HEK293T (cell line): ENCODE results near the gene PM20D1.

Source experiments
- FOXA1 ChIP-seq: fragments of 450-650 bp; IDR thresholded peaks from 2 replicates; pipeline ENCODE4 v1.6.1; 2016; ENCODE audit warnings: mild to moderate bottlenecking
- FOXK2 ChIP-seq: fragments of 450-650 bp; IDR thresholded peaks from 2 replicates; pipeline ENCODE4 v1.6.1; 2016; ENCODE audit warnings: mild to moderate bottlenecking
- LEF1 ChIP-seq: fragments of 450-650 bp; IDR thresholded peaks from 2 replicates; pipeline ENCODE4 v1.6.1; 2017; ENCODE audit warnings: mild to moderate bottlenecking, borderline replicate concordance
- NFRKB ChIP-seq: fragments of 450-650 bp; IDR thresholded peaks from 2 replicates; pipeline ENCODE4 v1.6.1; 2016; ENCODE audit warnings: mild to moderate bottlenecking, moderate library complexity
- SP1 ChIP-seq: fragments of 450-650 bp; IDR thresholded peaks from 2 replicates; pipeline ENCODE4 v1.6.1; 2017
- SUZ12 ChIP-seq: fragments of 450-650 bp; IDR thresholded peaks from 2 replicates; pipeline ENCODE4 v1.6.1; 2016; ENCODE audit warnings: mild to moderate bottlenecking

DNA sequence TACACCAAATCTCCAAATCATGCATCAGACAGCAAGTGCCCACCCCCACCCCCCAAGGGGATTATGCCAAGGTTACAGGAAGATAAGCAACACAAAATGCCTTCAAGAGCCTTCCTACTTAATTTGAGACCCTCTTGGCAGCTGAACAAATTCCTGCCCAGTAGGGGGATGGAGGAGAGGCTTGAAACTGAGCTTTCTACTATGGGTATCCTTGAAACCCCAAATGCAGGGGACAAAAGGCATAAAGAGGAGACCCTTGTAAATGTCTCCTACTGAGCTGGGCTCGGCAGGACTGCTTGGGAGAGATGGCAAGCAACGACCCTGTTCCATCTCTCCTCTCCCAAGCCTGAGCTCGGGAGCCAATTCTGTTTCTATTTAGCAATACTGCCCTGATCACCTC, 40.5 kb downstream of the PM20D1 start:
- TF ChIP-seq SUZ12 (no peak), NFRKB (no peak), SP1 (no peak), FOXA1 (no peak), FOXK2 (no peak), LEF1 (no peak)
